SH-SY5Y (cell line): Measurements from ENCODE around the gene HINT3.

Source experiments
- GATA2 ChIP-seq: IDR thresholded peaks from 2 replicates; pipeline ENCODE4 v1.6.1; 2011; ENCODE audit warnings: mild to moderate bottlenecking, low read depth, low read length
- GATA3 ChIP-seq: IDR thresholded peaks from 2 replicates; pipeline ENCODE4 v1.6.1; 2011; ENCODE audit warnings: low read depth, mild to moderate bottlenecking, low read length, moderate library complexity

DNA sequence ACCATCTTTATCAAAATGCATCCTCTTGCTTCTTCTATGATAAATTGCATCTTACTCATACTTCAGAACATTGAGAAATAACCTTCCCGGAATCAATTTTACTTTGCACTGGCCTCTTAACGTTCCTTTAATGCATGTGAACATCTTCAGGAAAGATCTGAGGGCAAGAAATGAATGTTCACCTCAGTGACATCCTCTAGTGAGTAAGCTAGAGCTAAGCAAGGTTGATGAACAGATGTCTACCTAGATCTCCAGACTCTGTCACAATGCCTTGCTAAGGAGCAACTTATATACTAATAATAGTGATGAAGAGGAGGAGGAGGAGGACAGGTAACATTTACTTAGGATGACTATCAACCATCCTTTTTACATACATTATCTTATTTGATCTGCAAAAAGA, 16.8 kb upstream of the HINT3 start:
- TF ChIP-seq GATA3 (no peak), GATA2 (no peak)
